Measurements from ENCODE around the gene UNC93B1.
"Not testable (repeated sequence)": the region's sequence is repeated elsewhere in the genome, so short reads cannot be mapped to it uniquely, and the experiment has no call there.

Gene UNC93B1

DNA sequence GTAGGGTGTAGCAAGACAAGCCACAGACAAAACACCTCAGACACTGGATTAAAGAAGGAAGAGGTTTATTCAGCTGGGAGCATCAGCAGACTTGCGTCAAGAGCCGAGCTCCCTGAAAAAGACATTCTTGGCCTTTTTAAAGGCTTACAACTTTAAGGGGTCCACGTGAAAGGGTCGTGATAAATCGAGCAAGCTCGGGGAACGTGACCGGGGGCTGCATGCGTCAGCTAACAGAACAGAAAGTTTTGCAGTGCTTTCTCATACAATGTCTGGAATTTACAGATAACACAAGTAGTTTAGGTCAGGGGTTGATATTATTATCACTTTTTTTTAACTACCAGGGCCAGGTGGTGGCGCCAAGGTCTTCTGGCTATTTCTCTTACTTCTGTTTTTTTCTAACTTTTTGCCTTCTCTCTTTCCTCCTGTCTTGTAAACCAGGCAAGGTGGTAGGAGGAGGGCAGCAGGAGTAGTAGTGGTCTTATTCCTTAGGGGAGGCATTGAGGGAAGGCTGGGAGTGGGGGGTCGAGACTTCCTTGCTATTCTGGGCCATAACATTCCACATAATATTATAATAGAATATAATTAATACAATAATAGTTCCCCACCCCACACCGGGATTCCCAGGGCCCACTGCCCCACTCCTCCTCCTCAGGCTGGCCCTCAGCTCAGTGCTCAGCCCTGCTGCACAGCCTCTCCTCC lies 5.6 kb upstream of the UNC93B1 start:
- DNase-seq (ENCODE audit: low read depth, low spot score), result no peak

- no peak for DNase-seq (ENCODE audit: low read depth, low spot score)
These were observed 4.8 kb upstream of the UNC93B1 start for GRCh38 chr11:68008381-68009337.

GRCh38 chr11:68007498-68008380 lies 3.8 kb upstream of the UNC93B1 start:
- DNase-seq (ENCODE audit: low read depth, low spot score), result no peak

DNA sequence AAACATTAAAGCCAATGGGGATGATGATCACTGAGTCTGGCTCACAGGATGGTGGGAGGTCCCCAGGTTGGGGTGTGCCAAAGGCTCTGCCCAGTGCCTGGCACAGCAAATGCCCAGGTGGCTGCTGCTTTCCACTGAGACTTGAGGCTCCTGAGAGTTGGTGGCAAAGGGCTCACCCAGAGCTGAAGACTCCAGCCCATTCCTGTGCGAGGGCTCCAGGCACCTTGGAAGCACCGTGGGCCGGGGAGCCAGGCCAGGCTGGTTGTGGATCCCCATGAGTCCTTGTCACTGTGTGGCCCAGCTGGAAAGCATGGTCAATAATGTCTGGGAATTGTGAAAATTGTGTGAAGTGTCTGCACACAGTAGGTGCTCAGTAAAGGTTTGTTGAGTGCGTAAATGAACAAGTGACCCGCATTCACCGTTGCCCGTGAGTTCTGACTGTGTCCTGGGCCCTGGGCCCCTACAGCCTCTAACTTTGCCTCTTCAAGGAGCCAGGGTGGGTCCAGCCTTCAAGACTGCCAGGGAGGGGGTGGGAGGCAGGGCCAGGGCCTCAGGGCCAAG lies 2.8 kb upstream of the UNC93B1 start:
- DNase-seq (ENCODE audit: low read depth, low spot score), result no peak

DNA sequence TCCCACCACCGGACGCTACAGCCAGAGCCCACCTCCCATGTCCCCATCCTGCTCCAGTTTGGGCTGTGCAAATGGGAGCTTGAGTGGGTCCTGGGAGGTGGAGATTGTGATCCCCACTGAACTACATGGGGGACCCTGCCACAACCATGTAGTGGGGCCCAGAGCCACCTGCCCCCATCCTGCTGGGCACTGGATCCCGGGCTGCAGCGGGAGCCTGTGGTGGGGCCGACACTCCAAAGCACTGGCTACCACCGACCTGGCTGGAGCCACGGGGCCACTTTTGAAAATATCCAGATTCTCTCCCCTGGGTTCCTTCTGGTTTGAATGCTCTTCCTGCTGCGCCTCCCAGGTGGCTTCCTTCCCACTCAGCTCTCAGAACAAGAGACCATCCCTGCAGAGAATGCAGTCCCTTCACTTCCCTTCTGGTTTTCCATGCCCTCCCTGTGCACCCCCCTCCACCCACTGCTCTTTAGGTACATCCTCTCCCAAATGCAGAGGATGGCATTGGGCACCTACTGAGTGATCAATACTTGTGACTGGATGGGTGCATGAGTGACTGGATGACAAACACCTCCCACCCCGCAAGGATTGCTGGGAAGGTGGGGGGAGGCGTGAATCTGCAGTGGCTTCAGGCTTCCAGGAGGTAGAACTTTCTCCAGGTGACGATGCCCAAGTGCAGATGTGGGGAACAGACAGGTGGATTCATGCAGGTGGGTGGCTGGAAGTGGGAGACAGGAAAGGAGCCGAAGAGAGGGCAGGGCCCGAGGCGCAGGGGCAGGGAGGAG lies 846 bp upstream of the UNC93B1 start:
- DNase-seq (ENCODE audit: low read depth, low spot score), result no peak

GRCh38 chr11:68002938-68003845 lies 705 bp downstream of the UNC93B1 start:
- DNase-seq (ENCODE audit: low read depth, low spot score), result no peak

DNA sequence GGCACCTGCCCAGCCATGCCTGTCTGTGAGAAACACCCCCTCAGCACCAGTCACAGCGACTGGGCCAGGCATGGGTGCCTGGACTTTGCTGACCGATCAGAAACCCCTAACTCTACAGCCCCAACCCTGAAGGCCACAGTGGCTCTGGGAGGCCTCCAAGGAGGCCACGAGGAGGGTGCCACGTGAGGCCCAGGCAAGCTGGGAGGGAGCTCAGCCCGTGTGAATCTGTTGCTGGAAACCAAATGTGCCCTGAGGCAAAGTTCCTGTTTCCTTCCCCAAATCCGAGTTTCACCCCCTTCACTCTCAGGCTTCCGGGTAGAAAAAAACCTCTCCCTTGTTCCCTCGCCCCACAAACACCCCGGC lies 1.3 kb downstream of the UNC93B1 start:
- no peak for DNase-seq (ENCODE audit: low read depth, low spot score)

GRCh38 chr11:67999704-68000103 lies 4.2 kb downstream of the UNC93B1 start:
- DNase-seq (ENCODE audit: low read depth, low spot score), result no peak

DNA sequence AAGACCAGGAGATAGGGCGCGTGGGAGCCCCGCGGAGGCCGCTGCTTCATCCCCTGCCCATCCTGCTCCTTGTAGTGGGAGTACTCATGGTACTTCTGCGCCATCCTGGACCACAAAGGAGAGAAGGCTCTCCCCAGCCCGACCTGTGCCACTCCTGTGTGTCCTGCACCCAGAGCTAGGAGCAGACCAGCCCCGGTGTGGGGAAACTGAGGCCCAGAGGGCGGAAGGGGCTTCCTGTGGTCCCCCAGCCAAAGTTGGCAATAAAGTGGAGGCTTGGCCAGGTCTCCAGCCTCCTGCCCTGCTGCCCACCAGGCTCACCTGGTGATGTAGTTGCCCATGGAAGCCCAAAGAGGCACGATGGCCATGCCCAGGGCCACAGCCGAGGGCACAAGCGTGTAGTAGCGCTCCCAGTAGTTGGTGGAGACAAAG lies 4.7 kb downstream of the UNC93B1 start:
- no peak for DNase-seq (ENCODE audit: low read depth, low spot score)

GRCh38 chr11:67998150-67999045 lies 5.5 kb downstream of the UNC93B1 start:
- DNase-seq (ENCODE audit: low read depth, low spot score), result no peak

DNA sequence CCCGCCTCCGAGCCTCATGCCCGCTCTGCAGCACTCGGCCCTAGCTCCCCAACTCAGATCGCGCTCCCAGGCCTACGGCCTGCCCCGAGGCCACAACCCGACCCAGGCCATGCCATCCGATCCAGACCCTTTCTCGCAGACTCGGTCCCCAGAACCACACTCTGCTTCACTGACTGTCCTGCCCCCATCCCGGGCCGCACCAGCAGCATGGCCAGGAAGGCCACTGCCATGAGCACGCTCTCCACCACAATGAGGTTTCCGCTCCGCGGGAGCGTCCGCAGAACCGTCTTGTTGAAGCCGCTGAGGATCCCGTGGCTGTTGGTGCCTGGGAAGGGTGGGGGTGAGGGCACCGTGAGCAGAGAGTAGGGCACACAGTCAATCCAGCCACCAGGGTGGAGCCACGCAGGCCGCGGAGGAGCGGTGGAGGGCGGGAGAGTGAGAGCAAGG lies 6.4 kb downstream of the UNC93B1 start:
- DNase-seq (ENCODE audit: low read depth, low spot score), result no peak

DNA sequence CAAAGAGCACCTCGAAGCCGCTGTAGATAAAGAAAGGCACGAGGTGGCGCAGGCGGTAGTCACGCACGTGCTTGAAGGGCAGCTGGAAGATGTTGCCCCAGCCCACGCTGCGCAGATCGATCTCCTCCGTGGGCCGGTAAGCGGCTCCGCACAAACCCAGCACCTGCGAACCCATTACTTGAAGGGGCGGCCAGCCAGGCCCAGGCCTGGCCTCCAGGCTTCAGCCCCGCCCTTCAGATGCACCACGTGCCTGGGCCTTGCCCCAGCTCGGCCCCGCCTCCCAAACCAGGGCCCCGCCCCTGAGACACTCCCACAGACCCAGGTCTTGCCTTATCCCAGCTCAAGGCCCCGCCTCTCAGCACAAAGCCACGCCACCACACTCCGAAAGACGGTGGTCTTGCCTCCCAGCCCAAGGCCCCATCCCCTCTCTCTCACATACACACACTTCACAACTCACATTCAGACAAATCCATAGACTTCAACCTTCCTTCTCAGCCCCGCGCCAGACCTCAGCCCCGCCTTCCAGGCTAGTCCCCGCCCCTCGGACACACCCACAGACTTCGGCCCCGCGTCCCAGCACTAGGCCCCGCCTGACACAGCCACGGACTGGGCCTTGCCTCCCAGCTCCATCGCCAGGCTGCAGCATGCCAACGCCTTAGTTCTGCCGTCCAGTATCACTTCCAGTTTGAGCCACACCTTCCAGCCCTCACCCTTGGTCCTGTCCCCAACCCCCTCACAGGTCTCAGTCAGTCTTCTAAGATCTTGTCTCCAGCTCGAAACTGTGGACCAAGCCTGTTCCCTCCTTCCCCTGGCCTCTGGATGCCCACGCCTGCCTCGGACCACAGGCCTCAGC lies 7.0 kb downstream of the UNC93B1 start:
- DNase-seq (ENCODE audit: low read depth, low spot score), result no peak

GRCh38 chr11:67996051-67996450 lies 7.8 kb downstream of the UNC93B1 start:
- no peak for DNase-seq (ENCODE audit: low read depth, low spot score)

GRCh38 chr11:67995579-67995978 lies 8.3 kb downstream of the UNC93B1 start:
- not testable (repeated sequence) for DNase-seq (ENCODE audit: low read depth, low spot score)

- not testable (repeated sequence) for DNase-seq (ENCODE audit: low read depth, low spot score)
These were observed 8.8 kb downstream of the UNC93B1 start for GRCh38 chr11:67995129-67995528.

DNA sequence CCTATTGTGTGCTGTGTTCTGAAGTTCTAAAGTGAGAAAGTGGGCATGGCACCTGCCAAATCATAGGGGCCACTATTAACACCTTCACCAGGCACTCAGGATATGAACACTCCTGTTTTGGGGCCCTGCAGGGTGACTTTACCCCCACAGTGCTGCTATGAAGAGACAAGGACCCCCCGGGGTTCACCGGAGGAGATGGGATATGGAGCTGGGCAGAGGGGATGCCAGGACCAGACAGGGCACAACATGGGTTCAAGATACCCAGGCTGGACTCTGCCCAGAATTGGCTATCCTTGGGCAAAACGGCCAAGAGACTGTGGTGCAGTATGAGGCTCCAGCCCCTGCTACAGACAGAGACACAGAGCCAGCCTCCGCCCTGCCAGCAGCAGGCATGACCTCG lies 9.5 kb downstream of the UNC93B1 start:
- DNase-seq (ENCODE audit: low read depth, low spot score), result not testable (repeated sequence)

DNA sequence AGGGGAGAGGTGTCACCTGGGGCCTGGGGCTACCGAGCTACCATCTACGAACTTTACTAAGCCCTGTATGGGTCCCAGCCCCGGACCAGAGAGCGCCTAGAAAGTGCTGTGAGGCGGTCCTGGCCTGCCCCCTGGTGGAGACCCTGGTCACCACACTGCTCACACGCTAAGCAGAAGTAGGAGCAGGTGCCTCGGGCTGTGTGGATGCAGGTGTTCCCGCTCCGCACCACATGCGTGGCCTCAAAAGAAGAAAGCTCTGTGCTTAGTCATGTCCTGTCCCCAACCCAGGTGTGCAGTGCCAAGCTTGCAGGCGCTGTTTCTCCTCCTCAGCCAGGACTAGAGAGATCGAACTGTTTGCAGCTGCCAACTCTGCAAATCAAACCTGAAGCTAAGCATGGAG lies 10.1 kb downstream of the UNC93B1 start:
- not testable (repeated sequence) for DNase-seq (ENCODE audit: low read depth, low spot score)

Data from smooth muscle cell of the brain vasculature (primary cell).